Gastroesophageal sphincter (tissue), 3 donors: ENCODE results near the gene WFDC9.

ENCODE experiments used
- EP300 ChIP-seq: sonication (generic); formaldehyde crosslinking; IDR thresholded peaks from one replicate; pipeline ENCODE4 v1.6.1; 2017; ENCODE audit warnings: antibody characterized with exemption, mild to moderate bottlenecking
- POLR2A ChIP-seq, 2 donors: fragments of 450-650 bp; IDR thresholded peaks; one replicate each; pipeline ENCODE4 v1.6.1; 2017; ENCODE audit warnings: antibody characterized with exemption in 2 of 2, mild to moderate bottlenecking in 2 of 2, moderate library complexity in 1 of 2
- POLR2AphosphoS5 ChIP-seq: sonication (generic); formaldehyde crosslinking; IDR thresholded peaks from one replicate; pipeline ENCODE4 v1.6.1; 2017; ENCODE audit warnings: antibody characterized with exemption
- TF ChIP-seq, protein P1 (sequence below), 4 experiments: fragments of 200-600 bp in 2 of 4; fragments of 450-650 bp in 2 of 4; sonication (generic) in 1 of 4; IDR thresholded peaks; one replicate each; pipeline ENCODE4 v1.5.1; 2017 to 2019; ENCODE audit warnings: antibody characterized with exemption in 4 of 4, mild to moderate bottlenecking in 2 of 4, moderate library complexity in 2 of 4

DNA sequence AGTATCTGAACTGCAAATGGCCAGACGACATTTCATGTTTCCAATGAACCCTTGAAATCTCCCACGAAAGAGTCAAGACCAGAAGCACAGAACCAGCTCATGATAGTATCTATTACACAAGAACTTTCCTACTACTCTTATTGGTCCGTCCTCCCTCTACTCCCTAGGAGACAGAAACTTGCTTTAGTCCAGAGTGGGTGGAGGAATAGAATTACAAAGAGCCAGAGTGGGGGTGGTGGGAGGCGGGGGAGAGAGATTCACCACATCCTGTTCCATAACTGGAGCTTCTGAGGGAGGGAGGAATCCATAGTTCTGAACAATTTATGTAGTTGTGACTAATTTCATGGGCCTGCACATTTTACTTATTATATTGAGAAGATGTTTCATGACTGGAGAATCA, 20.0 kb downstream of the WFDC9 start:
- no peak for TF ChIP-seq POLR2AphosphoS5
- TF ChIP-seq, protein P1, sequence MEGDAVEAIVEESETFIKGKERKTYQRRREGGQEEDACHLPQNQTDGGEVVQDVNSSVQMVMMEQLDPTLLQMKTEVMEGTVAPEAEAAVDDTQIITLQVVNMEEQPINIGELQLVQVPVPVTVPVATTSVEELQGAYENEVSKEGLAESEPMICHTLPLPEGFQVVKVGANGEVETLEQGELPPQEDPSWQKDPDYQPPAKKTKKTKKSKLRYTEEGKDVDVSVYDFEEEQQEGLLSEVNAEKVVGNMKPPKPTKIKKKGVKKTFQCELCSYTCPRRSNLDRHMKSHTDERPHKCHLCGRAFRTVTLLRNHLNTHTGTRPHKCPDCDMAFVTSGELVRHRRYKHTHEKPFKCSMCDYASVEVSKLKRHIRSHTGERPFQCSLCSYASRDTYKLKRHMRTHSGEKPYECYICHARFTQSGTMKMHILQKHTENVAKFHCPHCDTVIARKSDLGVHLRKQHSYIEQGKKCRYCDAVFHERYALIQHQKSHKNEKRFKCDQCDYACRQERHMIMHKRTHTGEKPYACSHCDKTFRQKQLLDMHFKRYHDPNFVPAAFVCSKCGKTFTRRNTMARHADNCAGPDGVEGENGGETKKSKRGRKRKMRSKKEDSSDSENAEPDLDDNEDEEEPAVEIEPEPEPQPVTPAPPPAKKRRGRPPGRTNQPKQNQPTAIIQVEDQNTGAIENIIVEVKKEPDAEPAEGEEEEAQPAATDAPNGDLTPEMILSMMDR (IDR thresholded peaks at IDR 0.05), result no peak
- TF ChIP-seq POLR2A (IDR thresholded peaks at IDR 0.05), result no peak
- TF ChIP-seq EP300, result no peak
